ENCODE data around the gene WWTR1. TPM values are rescaled to one million over a fixed set of nuclear protein-coding genes. Genes with fewer than 3 reads are reported as not detected.

WWTR1 gene
- total RNA-seq, 1 experiment from 2014 or later, result 24.4 TPM

DNA sequence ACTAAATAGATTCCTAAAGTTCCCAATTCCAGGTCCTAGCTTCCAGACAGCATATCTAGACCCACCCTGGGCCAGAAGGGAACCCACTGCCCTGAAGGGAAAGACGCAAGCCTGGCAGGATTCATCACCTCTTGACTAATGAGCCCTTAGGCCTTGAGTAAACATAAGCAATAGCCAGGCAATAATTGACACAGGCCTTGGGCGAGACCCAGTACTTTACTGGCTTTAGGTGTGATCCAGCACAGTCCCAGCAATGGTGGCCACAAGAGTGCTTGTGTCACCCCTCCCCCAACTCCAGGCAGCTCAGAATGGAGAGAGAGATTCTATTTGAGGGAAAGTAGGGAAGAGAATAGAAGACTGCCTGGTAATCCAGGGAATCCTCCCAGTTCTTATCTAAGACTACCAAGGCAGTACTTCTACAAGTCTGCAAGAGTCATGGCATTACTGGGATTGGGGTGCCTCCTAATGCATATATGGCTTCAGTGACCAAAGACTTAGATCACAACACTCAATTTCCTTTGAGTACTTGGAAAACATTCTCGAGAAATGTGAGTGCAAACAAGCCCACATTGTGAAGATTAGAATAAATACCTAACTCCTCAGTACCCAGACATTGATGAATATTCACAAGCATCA, 30.4 kb upstream of the WWTR1 start:
- Histone ChIP-seq H3K79me2 (ENCODE audit: insufficient read depth, low read length) (no peaks in the 10 kb centered on the region), H3K27me3 (ENCODE audit: insufficient read depth, low read length) (no peaks in the 10 kb centered on the region), H2BK5ac (ENCODE audit: insufficient read length, low read length) (no peak overlapping the region), H3K23me2 (ENCODE audit: insufficient read length, low read depth, low read length, poor library complexity, severe bottlenecking) (no peaks in the 10 kb centered on the region), H2BK15ac (ENCODE audit: low read depth, low read length) (no peak overlapping the region), H3K23ac (ENCODE audit: insufficient read length, low read depth, low read length) (no peak overlapping the region), H2BK120ac (ENCODE audit: low read depth, low read length, poor library complexity, severe bottlenecking) (no peak overlapping the region), H2BK12ac (ENCODE audit: insufficient read length, low read depth, low read length) (no peak overlapping the region), H3K9me3 (ENCODE audit: control insufficient read depth, low read depth, low read length) (no peaks in the 10 kb centered on the region), H2BK20ac (ENCODE audit: low read depth, low read length, poor library complexity, severe bottlenecking) (no peak overlapping the region), H3K9ac (ENCODE audit: extremely low read depth, insufficient read length, low read length) (no peak overlapping the region), H2AFZ (ENCODE audit: low read length) (no peak overlapping the region), H3K27ac (ENCODE audit: insufficient read length, low read depth, low read length) (no peak overlapping the region), H4K5ac (ENCODE audit: insufficient read length, low read depth, low read length) (no peak overlapping the region), H2AK5ac (ENCODE audit: insufficient read length, low read length) (no peak overlapping the region), H3K56ac (ENCODE audit: insufficient read length, low read depth, low read length) (no peak overlapping the region), H3K4me2 (ENCODE audit: insufficient read depth, insufficient read length, low read length) (no peak overlapping the region), H4K20me1 (ENCODE audit: control insufficient read depth, insufficient read depth, insufficient read length) (no peaks in the 10 kb centered on the region), H3K4me1 (ENCODE audit: insufficient read depth, low read length) (no peaks in the 10 kb centered on the region), H3K18ac (ENCODE audit: insufficient read length, low read depth, low read length) (no peak overlapping the region), H4K91ac (ENCODE audit: insufficient read length, low read depth, low read length) (no peak overlapping the region), H4K8ac (replicated peaks; ENCODE audit: insufficient read length, low read depth, low read length) (no peak overlapping the region), H3K14ac (ENCODE audit: insufficient read depth, low read length) (no peak overlapping the region), H3K79me1 (ENCODE audit: insufficient read depth, low read depth, low read length, poor library complexity, severe bottlenecking) (no peaks in the 10 kb centered on the region), H3K4ac (ENCODE audit: low read depth, low read length) (no peak overlapping the region), H3T11ph (ENCODE audit: low read length) (no peak overlapping the region)
- Mint-ChIP-seq H3K27me3 (ENCODE audit: low read depth) (0 out of 2 replicates have a peak, but pooled peaks cover 2% of the 10 kb centered on the region), H3K27ac (no peak overlapping the region), H3K4me1 (peaks cover 5 to 6% of the 10 kb centered on the region in 2 experiments), H3K9me3 (peaks cover 0 to 2% of the 10 kb centered on the region in 2 experiments; a peak in 1 of 5 replicates), H3K4me3 (no peak overlapping the region), H3K36me3 (ENCODE audit: insufficient read depth in 1 of 3, low read depth in 3 of 3) (peaks cover 0 to 4% (median 0%) of the 10 kb centered on the region in 3 experiments; a peak in 1 of 7 replicates)
- DNase-seq, result no peak
- TF ChIP-seq, protein P1, sequence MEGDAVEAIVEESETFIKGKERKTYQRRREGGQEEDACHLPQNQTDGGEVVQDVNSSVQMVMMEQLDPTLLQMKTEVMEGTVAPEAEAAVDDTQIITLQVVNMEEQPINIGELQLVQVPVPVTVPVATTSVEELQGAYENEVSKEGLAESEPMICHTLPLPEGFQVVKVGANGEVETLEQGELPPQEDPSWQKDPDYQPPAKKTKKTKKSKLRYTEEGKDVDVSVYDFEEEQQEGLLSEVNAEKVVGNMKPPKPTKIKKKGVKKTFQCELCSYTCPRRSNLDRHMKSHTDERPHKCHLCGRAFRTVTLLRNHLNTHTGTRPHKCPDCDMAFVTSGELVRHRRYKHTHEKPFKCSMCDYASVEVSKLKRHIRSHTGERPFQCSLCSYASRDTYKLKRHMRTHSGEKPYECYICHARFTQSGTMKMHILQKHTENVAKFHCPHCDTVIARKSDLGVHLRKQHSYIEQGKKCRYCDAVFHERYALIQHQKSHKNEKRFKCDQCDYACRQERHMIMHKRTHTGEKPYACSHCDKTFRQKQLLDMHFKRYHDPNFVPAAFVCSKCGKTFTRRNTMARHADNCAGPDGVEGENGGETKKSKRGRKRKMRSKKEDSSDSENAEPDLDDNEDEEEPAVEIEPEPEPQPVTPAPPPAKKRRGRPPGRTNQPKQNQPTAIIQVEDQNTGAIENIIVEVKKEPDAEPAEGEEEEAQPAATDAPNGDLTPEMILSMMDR (conservative IDR thresholded peaks at IDR 0.05), result no peak
- WGBS (ENCODE audit: extremely low coverage, insufficient read length, low lambda C conversion rate), result no CpG with 5 or more reads among the region's 3 CpGs
